OCI-LY1 (cell line): Measurements from ENCODE around the gene LARP1.
"Not testable (repeated sequence)": the region's sequence is repeated elsewhere in the genome, so short reads cannot be mapped to it uniquely, and the experiment has no call there.

Experiments used
- H2AFZ ChIP-seq: fragments of 200-600 bp; sonication (generic), shearing (Covaris generic); 2 replicates; pipeline ENCODE4 v1.6.0; 2014; ENCODE audit warnings: antibody characterized with exemption, mild to moderate bottlenecking, low read length
- H3F3A ChIP-seq: fragments of 200-600 bp; sonication (generic), shearing (Covaris generic); 2 replicates; pipeline ENCODE4 v1.6.0; 2014; ENCODE audit warnings: mild to moderate bottlenecking, antibody characterized with exemption, low read length, moderate library complexity; ENCODE audit not compliant: insufficient read depth
- H3K27ac ChIP-seq: fragments of 200-600 bp; sonication (generic); 2 replicates; pipeline ENCODE4 v1.5.1; 2014; ENCODE audit warnings: low read length, mixed run types, mild to moderate bottlenecking, low read depth; ENCODE audit not compliant: poor library complexity, severe bottlenecking
- H3K27me3 ChIP-seq: fragments of 200-600 bp; sonication (generic); 2 replicates; pipeline ENCODE4 v1.6.0; 2014; ENCODE audit warnings: antibody characterized with exemption, mild to moderate bottlenecking, low read length, moderate library complexity; ENCODE audit not compliant: insufficient read depth
- H3K36me3 ChIP-seq: fragments of 200-600 bp; sonication (generic); 2 replicates; pipeline ENCODE4 v1.6.1; 2014; ENCODE audit warnings: mild to moderate bottlenecking, antibody characterized with exemption, low read length, moderate library complexity, mixed read lengths; ENCODE audit not compliant: insufficient read depth
- H3K4me1 ChIP-seq: fragments of 200-600 bp; sonication (generic); 2 replicates; pipeline ENCODE4 v1.5.1; 2014; ENCODE audit warnings: mild to moderate bottlenecking, low read length, moderate library complexity; ENCODE audit not compliant: insufficient read depth, severe bottlenecking
- H3K4me2 ChIP-seq: fragments of 200-600 bp; sonication (generic), shearing (Covaris generic); 2 replicates; pipeline ENCODE4 v1.6.1; 2014; ENCODE audit warnings: low read length
- H3K4me3 ChIP-seq: fragments of 200-600 bp; sonication (generic); 2 replicates; pipeline ENCODE4 v1.5.1; 2014; ENCODE audit warnings: low read length, low read depth, mild to moderate bottlenecking, mixed read lengths; ENCODE audit not compliant: poor library complexity, severe bottlenecking
- H3K79me2 ChIP-seq: fragments of 200-600 bp; shearing (Covaris generic); 2 replicates; pipeline ENCODE4 v1.6.1; 2016; ENCODE audit warnings: mixed run types, low read length, mixed read lengths; ENCODE audit not compliant: insufficient read depth
- H3K9ac ChIP-seq: fragments of 200-600 bp; sonication (generic), shearing (Covaris generic); 2 replicates; pipeline ENCODE4 v1.6.1; 2014; ENCODE audit warnings: mild to moderate bottlenecking, low read length, mixed read lengths
- H3K9me2 ChIP-seq: fragments of 200-600 bp; sonication (generic), shearing (Covaris generic); 2 replicates; pipeline ENCODE4 v1.6.1; 2014; ENCODE audit warnings: low read depth, mild to moderate bottlenecking, low read length, mixed read lengths
- H3K9me3 ChIP-seq: fragments of 200-600 bp; shearing (Covaris generic); 2 replicates; pipeline ENCODE4 v1.6.1; 2014; ENCODE audit warnings: low read length, mixed read lengths
- H4K20me1 ChIP-seq: fragments of 200-600 bp; sonication (generic), shearing (Covaris generic); 2 replicates; pipeline ENCODE4 v1.6.0; 2016; ENCODE audit warnings: mild to moderate bottlenecking, low read length; ENCODE audit not compliant: insufficient read depth
- CTCF ChIP-seq: fragments of 200-600 bp; sonication (generic), shearing (Covaris generic); IDR thresholded peaks from 2 replicates; pipeline ENCODE4 v1.5.1; 2017; ENCODE audit warnings: mild to moderate bottlenecking, antibody characterized with exemption, low read length, moderate library complexity, mixed read lengths
- EZH2 ChIP-seq: fragments of 200-600 bp; sonication (generic), shearing (Covaris generic); IDR thresholded peaks from 2 replicates; pipeline ENCODE4 v1.8.0; 2017; ENCODE audit warnings: borderline replicate concordance, mixed run types, mild to moderate bottlenecking, antibody characterized with exemption, low read length, moderate library complexity, mixed read lengths

LARP1 gene

GRCh38 chr5:154749491-154749890 lies 5.7 kb upstream of the LARP1 start:
- H3K4me3 ChIP-seq = no peak overlapping the region
- no peak overlapping the region for H2AFZ ChIP-seq
- H3K9me2 ChIP-seq = no peaks in the 10 kb centered on the region
- H3K79me2 ChIP-seq = peaks cover 5% of the 10 kb centered on the region; the same call in 1 of the 2 replicates
- H3K36me3 ChIP-seq = no peaks in the 10 kb centered on the region
- no peaks in the 10 kb centered on the region for H4K20me1 ChIP-seq
- TF ChIP-seq CTCF (no peak), EZH2 (no peak)
- H3K9ac ChIP-seq = no peak overlapping the region
- no peak overlapping the region for H3K4me2 ChIP-seq
- no peaks in the 10 kb centered on the region for H3K27me3 ChIP-seq
- H3K27ac ChIP-seq = no peak overlapping the region
- H3K9me3 ChIP-seq = no peaks in the 10 kb centered on the region
- H3F3A ChIP-seq = no peaks in the 10 kb centered on the region
- H3K4me1 ChIP-seq = peaks cover 17% of the 10 kb centered on the region

GRCh38 chr5:154750641-154751040 lies 4.5 kb upstream of the LARP1 start:
- H3K4me1 ChIP-seq = peaks cover 20% of the 10 kb centered on the region
- not testable (repeated sequence) for H3K36me3 ChIP-seq, H3K27me3 ChIP-seq, H3K27ac ChIP-seq, H3K79me2 ChIP-seq, H3K4me3 ChIP-seq, H3K4me2 ChIP-seq, H3K9me3 ChIP-seq, H4K20me1 ChIP-seq, H2AFZ ChIP-seq, H3F3A ChIP-seq, H3K9me2 ChIP-seq, H3K9ac ChIP-seq

- TF ChIP-seq EZH2 (no peak), CTCF (no peak)
- peaks cover 20% of the 10 kb centered on the region for H3K4me1 ChIP-seq
- no peaks in the 10 kb centered on the region for H4K20me1 ChIP-seq
- H3K4me3 ChIP-seq = no peak overlapping the region
- no peaks in the 10 kb centered on the region for H3K27me3 ChIP-seq
- peaks cover 8% of the 10 kb centered on the region for H3K36me3 ChIP-seq
- H3K9ac ChIP-seq = no peak overlapping the region
- H3K4me2 ChIP-seq = no peak overlapping the region
- no peaks in the 10 kb centered on the region for H3K9me2 ChIP-seq
- no peak overlapping the region for H2AFZ ChIP-seq
- H3F3A ChIP-seq = no peaks in the 10 kb centered on the region
- no peaks in the 10 kb centered on the region for H3K9me3 ChIP-seq
- no peak overlapping the region for H3K27ac ChIP-seq
- peaks cover 20% of the 10 kb centered on the region for H3K79me2 ChIP-seq
Observed at GRCh38 chr5:154751854-154752253, 3.3 kb upstream of the LARP1 start.

GRCh38 chr5:154753792-154754191 lies 1.4 kb upstream of the LARP1 start:
- no peaks in the 10 kb centered on the region for H3F3A ChIP-seq
- H3K4me2 ChIP-seq = peak overlapping the region; percentile 87
- peak overlapping the region; percentile 69 for H3K27ac ChIP-seq
- H3K9ac ChIP-seq = peak overlapping the region; percentile 92
- H2AFZ ChIP-seq = no peak overlapping the region
- H3K4me3 ChIP-seq = peak overlapping the region; percentile 62
- H3K36me3 ChIP-seq = peaks cover 8% of the 10 kb centered on the region
- H3K4me1 ChIP-seq = peaks cover 30% of the 10 kb centered on the region
- H3K27me3 ChIP-seq = no peaks in the 10 kb centered on the region
- no peaks in the 10 kb centered on the region for H3K9me2 ChIP-seq
- H3K79me2 ChIP-seq = peaks cover 37% of the 10 kb centered on the region
- TF ChIP-seq EZH2 = no peak
- no peak for TF ChIP-seq CTCF
- H3K9me3 ChIP-seq = no peaks in the 10 kb centered on the region
- H4K20me1 ChIP-seq = no peaks in the 10 kb centered on the region
